Measurements from ENCODE around the gene TBKBP1. TPM values are rescaled to one million over a fixed set of nuclear protein-coding genes. Genes with fewer than 3 reads are reported as not detected.

Gene TBKBP1
- total RNA-seq, 1 donor from 2014 or later: 14.8 TPM

DNA sequence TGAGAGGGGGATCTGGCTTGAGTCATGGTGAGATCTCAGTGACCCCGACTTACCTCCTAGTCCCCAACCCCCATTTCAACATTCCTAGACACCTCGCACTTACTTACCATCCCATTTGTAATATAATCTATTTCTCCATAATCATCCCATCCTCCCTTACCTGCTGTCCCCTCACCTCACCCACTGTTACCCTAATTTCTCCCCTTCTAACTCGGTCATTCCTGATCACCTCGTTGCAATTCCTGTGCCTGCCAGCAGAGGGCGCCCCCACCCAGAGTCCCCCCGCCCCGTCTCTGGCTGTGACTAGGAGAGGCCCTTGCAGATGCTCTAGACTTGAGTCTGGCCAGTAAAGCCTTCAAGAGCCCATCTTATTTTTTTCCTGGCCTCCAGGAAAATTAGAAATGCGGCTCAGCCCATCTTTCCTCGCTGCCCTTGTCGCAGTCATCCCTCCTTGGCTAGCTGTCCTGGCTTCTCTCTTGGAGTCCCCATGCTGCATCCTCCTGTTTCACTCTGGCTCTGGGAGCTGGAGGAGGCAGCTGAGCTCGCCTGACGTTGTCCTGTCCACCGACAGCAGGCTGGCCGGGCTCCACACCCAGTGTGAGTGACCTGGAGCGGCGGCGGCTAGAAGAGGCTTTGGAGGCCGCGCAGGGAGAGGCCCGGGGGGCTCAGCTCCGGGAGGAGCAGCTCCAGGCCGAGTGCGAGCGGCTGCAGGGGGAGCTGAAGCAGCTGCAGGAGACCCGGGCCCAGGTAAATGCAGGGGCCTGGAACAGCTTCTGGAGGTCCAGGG is 5.0 kb downstream of the TBKBP1 start:
- DNase-seq: peak; percentile 62

GRCh38 chr17:47699536-47699840 is 5.5 kb downstream of the TBKBP1 start:
- no peak for DNase-seq

- no peak for DNase-seq
Measured at GRCh38 chr17:47700471-47701449, 6.8 kb downstream of the TBKBP1 start.

GRCh38 chr17:47701608-47702007 is 7.6 kb downstream of the TBKBP1 start:
- DNase-seq: no peak

DNA sequence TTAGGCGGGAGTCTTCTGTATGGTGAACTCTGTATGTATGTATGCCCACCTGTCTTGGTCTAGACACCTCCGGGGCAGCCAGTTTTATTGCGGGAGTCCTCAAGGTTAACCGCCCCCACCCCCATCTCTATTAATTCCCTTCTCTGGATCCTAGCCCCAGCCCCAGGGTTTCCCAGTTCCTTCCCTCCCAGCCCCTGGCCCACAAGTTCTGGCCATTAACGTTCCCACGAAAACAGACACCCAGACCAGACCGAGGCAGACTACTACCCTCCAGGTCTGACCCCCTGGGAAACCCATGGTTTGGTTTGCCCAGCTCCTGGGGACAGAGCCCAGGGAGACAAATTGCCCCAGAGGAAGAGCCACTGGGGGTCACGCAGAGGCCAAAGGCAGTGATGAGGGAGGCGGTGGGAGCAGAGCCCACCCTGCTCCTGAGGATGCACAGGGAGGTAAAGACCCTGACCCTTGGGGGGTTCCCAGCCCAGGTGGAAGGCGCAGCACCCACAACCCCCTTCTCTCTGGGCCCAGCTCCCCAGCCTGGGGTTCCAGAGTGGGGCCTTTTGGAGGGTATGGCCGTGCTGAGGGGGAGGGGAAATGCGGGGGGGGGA is 8.5 kb downstream of the TBKBP1 start:
- DNase-seq: no peak

- no peak for DNase-seq
Measured at GRCh38 chr17:47703191-47703591, 9.2 kb downstream of the TBKBP1 start.

DNA sequence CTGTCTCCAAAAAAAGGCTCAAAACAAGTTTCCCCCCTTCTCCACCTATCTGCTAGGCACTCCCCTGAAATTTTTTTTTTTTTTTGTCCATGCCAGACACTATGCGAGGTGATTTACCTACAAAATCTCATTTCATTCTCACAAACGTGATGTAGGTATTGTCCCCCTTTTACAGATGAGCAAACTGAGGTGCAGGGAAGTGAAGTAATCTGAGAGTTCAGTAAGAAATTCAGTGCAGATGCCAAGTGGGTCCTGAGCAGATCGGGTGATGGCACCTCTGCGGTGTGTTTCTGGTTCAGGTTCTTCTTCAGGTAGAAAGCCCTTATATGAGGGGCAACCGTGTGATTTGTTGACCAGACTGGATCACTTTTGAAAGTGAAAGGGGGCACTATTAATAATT is 9.7 kb downstream of the TBKBP1 start:
- DNase-seq: no peak

- DNase-seq: no peak
Measured at GRCh38 chr17:47704116-47704515, 10.2 kb downstream of the TBKBP1 start.

- no peak for DNase-seq
Measured at GRCh38 chr17:47704736-47705135, 10.8 kb downstream of the TBKBP1 start.

DNA sequence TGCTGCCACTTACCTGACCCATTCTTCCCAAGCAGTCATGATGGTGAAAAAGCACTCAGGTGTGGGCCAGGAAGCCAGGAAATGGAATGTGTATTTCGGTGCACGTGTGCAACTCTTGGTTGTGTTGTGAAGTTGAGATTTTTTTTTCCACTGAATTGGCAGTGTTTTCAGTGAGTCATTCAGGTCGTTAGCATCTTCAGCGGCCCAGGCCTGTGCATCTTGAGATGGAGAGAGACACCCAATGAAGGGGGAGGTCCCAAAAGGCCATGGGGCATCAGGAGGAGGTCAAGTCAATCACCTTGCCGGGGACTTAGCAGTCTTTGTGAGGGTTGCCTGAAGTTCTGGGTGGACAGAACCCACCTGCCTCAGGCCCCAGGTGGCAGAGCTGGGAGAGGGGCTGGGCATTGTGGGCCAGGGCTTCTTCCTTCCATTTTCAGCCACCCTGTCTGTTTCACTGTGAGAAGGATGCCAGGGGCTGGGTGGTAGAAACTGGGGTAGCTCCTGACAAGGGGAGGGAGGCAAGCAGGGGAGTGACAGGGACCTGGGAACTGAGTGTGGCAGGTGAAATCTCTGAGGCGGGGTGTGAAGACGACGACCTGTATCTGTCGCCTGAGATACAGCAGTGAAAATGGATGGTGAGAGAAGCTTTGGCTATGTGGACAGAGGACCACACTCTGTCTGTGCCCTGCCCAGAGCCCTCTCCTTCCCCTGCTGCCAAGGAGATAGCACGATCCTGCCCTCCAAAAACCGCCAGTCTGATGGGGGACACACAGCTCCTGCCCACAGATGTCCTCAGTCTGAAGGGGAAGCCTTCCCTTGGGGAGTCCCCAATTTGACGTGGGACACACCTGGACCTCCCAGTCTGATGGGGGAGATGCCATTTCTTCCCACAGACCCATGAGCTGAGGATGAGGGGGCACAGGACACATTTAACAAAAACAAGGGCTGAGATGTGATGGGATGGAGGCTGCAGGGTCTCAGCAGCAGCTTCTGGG is 11.9 kb downstream of the TBKBP1 start:
- DNase-seq: no peak

GRCh38 chr17:47707056-47707804 is 13.3 kb downstream of the TBKBP1 start:
- no peak for DNase-seq

- no peak for DNase-seq
Measured at GRCh38 chr17:47707884-47708283, 13.9 kb downstream of the TBKBP1 start.

GRCh38 chr17:47708312-47708863 is 14.4 kb downstream of the TBKBP1 start:
- no peak for DNase-seq

- no peak for DNase-seq
Measured at GRCh38 chr17:47708864-47709541, 15.0 kb downstream of the TBKBP1 start.

- DNase-seq: no peak
Measured at GRCh38 chr17:47709594-47709993, 15.6 kb downstream of the TBKBP1 start.

- no peak for DNase-seq
Measured at GRCh38 chr17:47711366-47712099, 17.6 kb downstream of the TBKBP1 start.

DNA sequence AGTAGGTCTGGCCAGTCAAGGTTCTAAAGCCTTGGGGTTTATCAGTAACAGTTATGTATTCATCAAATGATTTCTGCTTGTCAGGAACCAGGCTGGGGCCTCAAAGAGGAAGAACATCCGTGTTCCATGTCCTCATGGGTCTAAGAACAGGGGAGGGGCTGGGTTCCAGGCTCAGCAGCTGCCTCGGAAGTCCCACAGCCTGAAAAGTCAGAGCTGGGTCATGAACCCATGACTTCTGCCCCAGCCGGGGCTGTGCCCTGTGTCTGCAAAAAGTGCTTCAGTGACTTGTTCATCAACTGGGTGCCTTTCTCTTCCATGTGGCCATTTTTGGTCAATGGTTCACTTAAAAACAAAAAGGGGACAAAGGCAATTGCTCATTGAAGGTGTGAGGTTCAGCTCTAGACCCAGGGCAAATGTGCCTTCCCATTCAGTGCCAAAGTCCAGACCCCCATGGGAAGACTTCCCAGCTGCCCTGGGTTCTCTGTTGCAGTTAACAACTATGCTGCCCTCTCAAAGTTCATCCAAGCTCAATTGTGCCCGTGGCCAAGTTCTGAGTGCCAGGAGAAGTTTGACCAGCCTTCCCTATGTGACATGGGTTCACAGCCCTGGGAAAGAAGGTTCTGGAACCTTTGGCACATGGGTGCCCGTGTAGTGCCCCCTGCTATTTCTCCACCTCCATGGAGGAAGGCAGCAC is 18.5 kb downstream of the TBKBP1 start:
- DNase-seq: no peak

GRCh38 chr17:47713980-47714700 is 20.2 kb downstream of the TBKBP1 start:
- DNase-seq: no peak

All from dermis blood vessel endothelial cell (primary cell).